ENCODE results near the gene PDZRN3.

PDZRN3 gene

DNA sequence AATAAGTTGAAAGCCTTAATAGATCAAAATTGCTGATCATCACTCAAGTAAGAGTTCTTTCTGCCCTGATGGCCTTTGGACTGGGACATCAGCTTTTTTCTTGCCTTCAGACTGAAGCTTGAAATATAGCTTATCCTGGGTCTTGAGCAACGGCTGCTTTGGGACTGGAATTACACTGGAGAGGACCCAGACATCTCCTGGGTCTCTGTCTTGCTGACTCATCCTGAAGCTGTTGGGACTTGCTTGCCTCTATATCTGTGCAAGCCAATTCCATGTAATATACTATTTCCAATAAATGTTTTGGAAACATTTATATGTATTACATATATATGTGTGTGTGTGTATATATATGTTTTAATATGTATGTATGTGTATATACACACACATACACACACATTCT, 260.2 kb downstream of the PDZRN3 start:
- TF ChIP-seq, protein P1, sequence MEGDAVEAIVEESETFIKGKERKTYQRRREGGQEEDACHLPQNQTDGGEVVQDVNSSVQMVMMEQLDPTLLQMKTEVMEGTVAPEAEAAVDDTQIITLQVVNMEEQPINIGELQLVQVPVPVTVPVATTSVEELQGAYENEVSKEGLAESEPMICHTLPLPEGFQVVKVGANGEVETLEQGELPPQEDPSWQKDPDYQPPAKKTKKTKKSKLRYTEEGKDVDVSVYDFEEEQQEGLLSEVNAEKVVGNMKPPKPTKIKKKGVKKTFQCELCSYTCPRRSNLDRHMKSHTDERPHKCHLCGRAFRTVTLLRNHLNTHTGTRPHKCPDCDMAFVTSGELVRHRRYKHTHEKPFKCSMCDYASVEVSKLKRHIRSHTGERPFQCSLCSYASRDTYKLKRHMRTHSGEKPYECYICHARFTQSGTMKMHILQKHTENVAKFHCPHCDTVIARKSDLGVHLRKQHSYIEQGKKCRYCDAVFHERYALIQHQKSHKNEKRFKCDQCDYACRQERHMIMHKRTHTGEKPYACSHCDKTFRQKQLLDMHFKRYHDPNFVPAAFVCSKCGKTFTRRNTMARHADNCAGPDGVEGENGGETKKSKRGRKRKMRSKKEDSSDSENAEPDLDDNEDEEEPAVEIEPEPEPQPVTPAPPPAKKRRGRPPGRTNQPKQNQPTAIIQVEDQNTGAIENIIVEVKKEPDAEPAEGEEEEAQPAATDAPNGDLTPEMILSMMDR (IDR thresholded peaks at IDR 0.05; ENCODE audit: low read depth, low read length) = no peak
- in situ Hi-C loops (cut with HindIII; ENCODE audit: low sequenced_read_pairs) = no loop called here
- H3K4me3 ChIP-seq (ENCODE audit: low read depth, low read length) = no peak overlapping the region
- no peak for DNase-seq (ENCODE audit: low read depth, low spot score)

DNA sequence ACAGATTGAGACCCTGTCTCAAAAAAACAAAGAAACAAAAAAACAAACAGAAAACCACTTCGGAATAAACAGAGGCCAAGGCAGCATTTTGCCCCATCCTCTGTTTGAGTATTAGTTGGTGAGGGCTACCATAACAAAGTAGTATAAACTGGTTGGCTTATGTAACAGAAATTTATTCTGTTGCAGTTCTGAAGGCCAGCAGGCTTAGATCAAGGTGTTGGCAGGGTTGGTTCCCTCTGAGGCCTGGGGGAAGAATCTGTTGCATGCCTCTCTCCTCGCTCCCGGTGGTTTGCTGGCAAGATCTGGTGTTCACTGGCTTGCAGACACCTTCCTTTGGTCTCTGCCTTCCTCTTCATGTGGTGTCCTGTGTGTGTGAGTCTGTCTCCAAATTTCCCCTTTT, 261.6 kb downstream of the PDZRN3 start:
- in situ Hi-C loops (cut with HindIII; ENCODE audit: low sequenced_read_pairs) = no loop called here
- TF ChIP-seq, protein P1 (IDR thresholded peaks at IDR 0.05; ENCODE audit: low read depth, low read length) = no peak
- no peak overlapping the region for H3K4me3 ChIP-seq (ENCODE audit: low read depth, low read length)
- no peak for DNase-seq (ENCODE audit: low read depth, low spot score)

DNA sequence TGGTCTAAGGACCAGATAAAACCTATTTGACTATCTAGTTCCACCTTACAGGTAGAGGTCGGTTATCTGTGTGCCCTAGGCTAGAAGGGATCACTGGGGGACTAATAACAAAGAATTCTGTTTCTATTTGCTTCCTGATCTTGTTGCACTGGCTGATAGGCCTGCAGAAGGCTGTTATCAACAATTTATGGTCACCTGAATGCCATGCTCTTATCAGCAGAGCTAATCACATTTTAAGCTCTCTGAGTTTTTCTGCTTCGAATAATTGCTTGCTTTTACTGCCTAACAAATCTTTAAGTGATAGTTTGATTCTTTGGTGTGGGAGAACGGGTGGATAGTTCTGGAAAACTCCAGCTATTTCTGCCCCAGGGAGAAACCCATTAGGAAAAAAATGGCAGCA, 263.1 kb downstream of the PDZRN3 start:
- TF ChIP-seq, protein P1 (IDR thresholded peaks at IDR 0.05; ENCODE audit: low read depth, low read length) = no peak
- in situ Hi-C loops (cut with HindIII; ENCODE audit: low sequenced_read_pairs) = no loop called here
- H3K4me3 ChIP-seq (ENCODE audit: low read depth, low read length) = no peak overlapping the region
- DNase-seq (ENCODE audit: low read depth, low spot score) = no peak

DNA sequence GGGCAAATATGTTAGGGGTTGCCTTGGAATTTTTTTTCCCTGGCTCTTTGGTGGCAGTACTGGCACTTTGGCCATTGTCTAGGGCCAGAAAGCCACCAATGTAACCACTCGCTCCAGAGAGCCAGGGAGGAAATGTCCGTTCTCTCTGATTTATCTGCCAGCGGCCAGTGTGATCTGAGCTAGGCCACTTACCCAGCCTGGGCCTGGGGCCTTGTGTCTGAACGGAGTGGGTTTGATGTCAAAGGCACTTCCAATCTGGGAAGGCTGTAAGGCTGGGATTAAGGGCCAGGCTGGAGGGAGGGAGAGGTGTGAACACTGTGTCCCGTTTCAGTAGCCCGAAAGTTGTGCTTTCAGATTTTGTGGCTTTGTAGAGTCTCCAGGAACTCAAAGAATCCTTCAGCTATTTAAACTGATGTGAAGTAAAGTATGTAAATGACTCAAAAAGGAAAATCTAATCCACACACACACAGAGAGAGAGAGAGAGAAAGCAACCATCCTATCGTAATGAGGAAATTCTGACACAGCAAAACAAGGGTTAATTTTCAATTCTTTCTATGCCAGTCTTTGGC, 271.0 kb downstream of the PDZRN3 start:
- TF ChIP-seq, protein P1 (IDR thresholded peaks at IDR 0.05; ENCODE audit: low read depth, low read length) = no peak
- DNase-seq (ENCODE audit: low read depth, low spot score) = no peak
- in situ Hi-C loops (cut with HindIII; ENCODE audit: low sequenced_read_pairs) = no loop called here
- H3K4me3 ChIP-seq (ENCODE audit: low read depth, low read length) = no peak overlapping the region

DNA sequence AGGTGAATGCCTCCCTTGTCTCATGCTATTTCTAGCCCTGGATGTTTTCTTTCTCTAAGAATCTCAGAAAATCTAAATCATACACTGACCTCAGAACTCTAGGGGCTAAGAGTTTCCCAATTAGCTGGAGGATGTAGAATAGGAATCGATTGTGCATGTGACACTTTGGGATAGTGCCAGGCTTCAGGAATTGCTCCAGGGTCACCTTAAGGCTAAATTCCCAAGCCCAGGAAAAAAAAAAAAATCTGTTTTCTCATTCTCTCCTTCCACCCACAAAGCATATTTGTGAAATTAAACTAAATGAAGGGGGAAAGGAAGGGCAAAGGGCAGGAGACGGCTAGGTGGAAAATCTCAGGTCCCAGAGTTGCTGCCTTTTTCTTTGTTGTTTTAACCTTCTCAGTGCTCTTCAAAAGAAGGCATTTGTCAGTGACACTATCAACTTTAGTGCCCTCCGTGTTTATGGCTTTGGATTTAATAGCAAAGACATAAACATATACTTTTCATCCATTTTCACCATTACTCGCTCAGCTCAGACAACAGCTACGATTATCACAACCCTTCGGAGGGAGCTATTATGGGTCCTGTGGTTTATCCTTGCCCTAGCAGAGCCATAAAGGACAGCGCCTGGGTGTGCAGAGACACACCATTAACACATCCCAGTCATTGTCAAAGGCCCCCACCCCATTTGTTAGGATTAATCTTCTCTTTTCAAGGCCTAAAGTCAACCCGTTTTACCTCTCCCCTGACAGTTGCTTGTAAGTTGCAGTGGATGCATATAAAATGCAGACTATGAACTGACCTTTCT, 271.7 kb downstream of the PDZRN3 start:
- H3K4me3 ChIP-seq (ENCODE audit: low read depth, low read length) = no peak overlapping the region
- in situ Hi-C loops (cut with HindIII; ENCODE audit: low sequenced_read_pairs) = no loop called here
- no peak for DNase-seq (ENCODE audit: low read depth, low spot score)
- TF ChIP-seq, protein P1 (IDR thresholded peaks at IDR 0.05; ENCODE audit: low read depth, low read length) = no peak

DNA sequence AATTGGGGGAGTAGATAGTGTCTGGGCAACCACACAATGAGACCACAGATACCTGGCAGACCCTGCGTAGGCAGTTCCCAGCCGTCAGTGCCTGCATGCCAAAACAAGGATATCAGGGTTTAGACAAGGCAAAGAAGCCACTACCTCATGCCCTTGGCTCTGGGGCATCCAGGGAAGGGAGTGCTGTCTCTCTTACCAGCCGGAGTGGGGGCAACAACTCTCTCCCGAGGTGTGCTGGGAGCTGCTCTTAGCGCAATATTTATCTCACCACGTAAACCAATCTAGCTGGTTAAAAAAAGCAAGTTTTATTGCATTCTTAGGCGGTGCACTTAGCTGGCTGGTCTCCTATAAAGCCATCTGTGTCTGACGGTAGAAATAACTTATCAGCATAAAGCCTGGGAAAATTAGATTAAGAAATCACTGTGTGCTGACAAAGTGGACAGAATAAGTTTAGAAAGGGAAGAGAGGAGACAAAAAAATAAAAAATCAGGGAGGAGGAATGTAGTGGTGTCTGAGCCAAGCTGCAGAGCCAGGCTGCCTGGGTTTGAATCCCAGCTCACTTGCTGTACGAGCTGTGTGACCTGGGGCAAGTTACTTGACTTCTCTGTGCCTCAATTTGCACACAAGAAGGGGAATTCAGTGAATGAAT, 273.2 kb downstream of the PDZRN3 start:
- H3K4me3 ChIP-seq (ENCODE audit: low read depth, low read length) = no peak overlapping the region
- in situ Hi-C loops (cut with HindIII; ENCODE audit: low sequenced_read_pairs) = no loop called here
- no peak for DNase-seq (ENCODE audit: low read depth, low spot score)

More for the DNA sequence above, 273.2 kb downstream of the PDZRN3 start:
- TF ChIP-seq, protein P1 (IDR thresholded peaks at IDR 0.05; ENCODE audit: low read depth, low read length) = no peak
